Liver (tissue), 9 donors: Measurements from ENCODE around the gene LRRK1. TPM values are rescaled to one million over a fixed set of nuclear protein-coding genes. Genes with fewer than 3 reads are reported as not detected.

Experiments used
- DNase-seq: peaks from one replicate; pipeline ENCODE4 v3.0.0-alpha.2; 2017; ENCODE audit warnings: low spot score
- H3K27ac ChIP-seq, 2 donors: one replicate each; pipeline ENCODE4 v1.7.0; 2013; ENCODE audit warnings: inconsistent platforms in 2 of 2, low read length in 2 of 2, control low read depth in 1 of 2, low read depth in 1 of 2, mild to moderate bottlenecking in 1 of 2
- H3K27me3 ChIP-seq, 4 donors: one replicate each; pipeline versions ENCODE4 v1.6.1 to v1.7.0; 2013; ENCODE audit warnings: low read length in 3 of 4, inconsistent platforms in 1 of 4, mild to moderate bottlenecking in 1 of 4, moderate library complexity in 1 of 4; ENCODE audit not compliant: control insufficient read depth in 4 of 4, insufficient read depth in 4 of 4
- H3K36me3 ChIP-seq, 4 donors: one replicate each; pipeline versions ENCODE4 v1.6.1 to v1.7.0; 2013; ENCODE audit warnings: low read length in 3 of 4, mild to moderate bottlenecking in 3 of 4, low read depth in 1 of 4, moderate library complexity in 1 of 4; ENCODE audit not compliant: control insufficient read depth in 4 of 4, insufficient read depth in 3 of 4
- H3K4me1 ChIP-seq, 4 donors: one replicate each; pipeline versions ENCODE4 v1.6.1 to v1.7.0; 2013; ENCODE audit warnings: low read length in 3 of 4, mild to moderate bottlenecking in 3 of 4, moderate library complexity in 1 of 4; ENCODE audit not compliant: control insufficient read depth in 4 of 4, insufficient read depth in 4 of 4
- H3K4me3 ChIP-seq, 3 donors: one replicate each; pipeline versions ENCODE4 v1.6.1 to v1.7.0; 2013; ENCODE audit warnings: low read length in 3 of 3, control low read depth in 1 of 3, low read depth in 1 of 3, mild to moderate bottlenecking in 1 of 3
- H3K9ac ChIP-seq, 2 donors: one replicate each; pipeline ENCODE4 v1.7.0; 2013; ENCODE audit warnings: low read length in 2 of 2, mild to moderate bottlenecking in 2 of 2, moderate library complexity in 2 of 2, control low read depth in 1 of 2, low read depth in 1 of 2
- H3K9me3 ChIP-seq, 4 donors: one replicate each; pipeline versions ENCODE4 v1.6.1 to v1.7.0; 2013; ENCODE audit warnings: low read length in 3 of 4; ENCODE audit not compliant: control insufficient read depth in 4 of 4
- CTCF ChIP-seq: fragments of 150-350 bp; IDR thresholded peaks from 2 replicates; pipeline ENCODE4 v1.5.1; 2017; ENCODE audit warnings: improper control_type of control experiment, low read depth, low read length; ENCODE audit not compliant: missing input control
- EGR1 ChIP-seq, 2 donors: IDR thresholded peaks; 2 replicates each; pipeline ENCODE4 v1.6.1; 2016 to 2018; ENCODE audit warnings: antibody characterized with exemption in 2 of 2, low read depth in 2 of 2
- FOXA1 ChIP-seq: IDR thresholded peaks from 2 replicates; pipeline ENCODE4 v1.6.1; 2016; ENCODE audit warnings: antibody characterized with exemption
- GABPA ChIP-seq, 2 donors: IDR thresholded peaks in 1 of 2; conservative IDR thresholded peaks in 1 of 2; 2 replicates each; pipeline ENCODE4 v1.6.1; 2016; ENCODE audit warnings: antibody characterized with exemption in 2 of 2, mild to moderate bottlenecking in 1 of 2, moderate library complexity in 1 of 2
- HNF4A ChIP-seq, 2 donors: conservative IDR thresholded peaks; 2 replicates each; pipeline ENCODE4 v1.6.1; 2016; ENCODE audit warnings: antibody characterized with exemption in 2 of 2, mild to moderate bottlenecking in 2 of 2
- HNF4G ChIP-seq: IDR thresholded peaks from 2 replicates; pipeline ENCODE4 v1.6.1; 2016; ENCODE audit warnings: antibody characterized with exemption
- JUND ChIP-seq, 2 donors: IDR thresholded peaks; 2 replicates each; pipeline ENCODE4 v1.6.1; 2016; ENCODE audit warnings: antibody characterized with exemption in 2 of 2
- NR2F2 ChIP-seq: IDR thresholded peaks from 2 replicates; pipeline ENCODE4 v1.6.1; 2016; ENCODE audit warnings: antibody characterized with exemption
- RAD21 ChIP-seq, 2 donors: IDR thresholded peaks; 2 replicates each; pipeline ENCODE4 v1.6.1; 2016; ENCODE audit warnings: antibody characterized with exemption in 2 of 2, mild to moderate bottlenecking in 2 of 2
- REST ChIP-seq: IDR thresholded peaks from 2 replicates; pipeline ENCODE4 v1.6.1; 2016; ENCODE audit warnings: antibody characterized with exemption, mild to moderate bottlenecking
- RXRA ChIP-seq, 2 donors: IDR thresholded peaks; 2 replicates each; pipeline ENCODE4 v1.6.1; 2017 to 2018; ENCODE audit warnings: antibody characterized with exemption in 2 of 2, mild to moderate bottlenecking in 1 of 2
- SP1 ChIP-seq: IDR thresholded peaks from 2 replicates; pipeline ENCODE4 v1.6.1; 2018; ENCODE audit warnings: antibody characterized with exemption, mild to moderate bottlenecking
- TAF1 ChIP-seq: conservative IDR thresholded peaks from 2 replicates; pipeline ENCODE4 v1.6.1; 2016; ENCODE audit warnings: antibody characterized with exemption, mild to moderate bottlenecking
- YY1 ChIP-seq: IDR thresholded peaks from 2 replicates; pipeline ENCODE4 v1.6.1; 2016; ENCODE audit warnings: antibody characterized with exemption, mild to moderate bottlenecking
- ZBTB33 ChIP-seq: IDR thresholded peaks from 2 replicates; pipeline ENCODE4 v1.6.1; 2016; ENCODE audit warnings: antibody characterized with exemption
- WGBS: extraction: QIAGEN DNeasy Blood & Tissue Kit; methylation state at CpG from one replicate; pipeline ENCODE4 v1.1.7; 2013; 5-methylcytosine and 5-hydroxymethylcytosine counted together
- polyA plus RNA-seq, 2 donors: library from polyadenylated mRNA; stranded (reverse) in 1 of 2; unstranded in 1 of 2; fragments of 200-250 nt in 1 of 2; fragments of >200 nt in 1 of 2; fragmentation: Nextera tagmentation in 1 of 2; extraction: Ambion mirVana in 1 of 2; gene quantifications; one replicate each; pipeline versions ENCODE4 v1.2.1 to v1.2.3, GENCODE V29; 2013 to 2015
- total RNA-seq, 2 donors: library from RNA; depleted of rRNA; stranded (reverse); fragments of >200 nt; gene quantifications; one replicate each; pipeline ENCODE4 v1.2.3, GENCODE V29; 2014
- TF ChIP-seq, protein P1 (sequence below): IDR thresholded peaks from 2 replicates; pipeline ENCODE4 v1.6.1; 2016; ENCODE audit warnings: antibody characterized with exemption
- donor health status: healthy.
- donor health status: healthy.
- donor health status: healthy.
- donor health status: healthy.
- donor health status: healthy.

LRRK1 gene
- total and polyA plus RNA-seq, 4 donors: 1.2 to 4.4 (median 2.7) TPM

DNA sequence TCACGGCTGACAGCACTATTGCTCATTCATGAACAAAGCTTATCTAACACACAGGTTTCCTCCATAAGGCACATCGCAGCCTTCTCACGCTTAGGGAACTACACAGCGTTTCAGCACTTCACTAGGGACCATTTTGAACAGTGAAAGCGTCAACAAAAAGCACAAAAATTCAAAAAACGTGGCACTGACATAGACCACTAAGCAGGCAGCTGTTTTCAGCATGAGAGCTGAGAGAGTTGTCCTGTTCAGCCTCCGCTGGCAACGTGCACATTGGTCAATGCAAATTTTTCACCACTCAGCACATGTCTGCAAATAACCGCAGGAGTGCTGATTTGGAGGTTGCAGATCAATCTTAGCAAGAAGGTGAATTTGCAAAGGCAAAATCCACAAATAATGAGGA, 109.2 kb downstream of the LRRK1 start:
- Histone ChIP-seq H3K4me1 (peaks cover 0 to 13% (median 0%) of the 10 kb centered on the region in 4 donors), H3K27me3 (peaks cover 0 to 5% (median 0%) of the 10 kb centered on the region in 4 donors), H3K36me3 (peaks cover 0 to 3% (median 0%) of the 10 kb centered on the region in 4 donors), H3K4me3 (no peak overlapping the region), H3K27ac (no peak overlapping the region), H3K9ac (no peak overlapping the region), H3K9me3 (no peaks in the 10 kb centered on the region)
- TF ChIP-seq FOXA1 (no peak), JUND (IDR thresholded peaks at IDR 0.05) (no peak), ZBTB33 (no peak), RXRA (IDR thresholded peaks at IDR 0.05) (no peak), NR2F2 (no peak), REST (no peak), EGR1 (IDR thresholded peaks at IDR 0.05; ENCODE audit: low read depth in 2 of 2) (no peak), CTCF (no peak), RAD21 (IDR thresholded peaks at IDR 0.05) (no peak)
- TF ChIP-seq, protein P1, sequence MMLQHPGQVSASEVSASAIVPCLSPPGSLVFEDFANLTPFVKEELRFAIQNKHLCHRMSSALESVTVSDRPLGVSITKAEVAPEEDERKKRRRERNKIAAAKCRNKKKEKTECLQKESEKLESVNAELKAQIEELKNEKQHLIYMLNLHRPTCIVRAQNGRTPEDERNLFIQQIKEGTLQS: no peak
- 62% methylated on average over 9 of the region's 9 CpGs for WGBS
- DNase-seq: no peak

DNA sequence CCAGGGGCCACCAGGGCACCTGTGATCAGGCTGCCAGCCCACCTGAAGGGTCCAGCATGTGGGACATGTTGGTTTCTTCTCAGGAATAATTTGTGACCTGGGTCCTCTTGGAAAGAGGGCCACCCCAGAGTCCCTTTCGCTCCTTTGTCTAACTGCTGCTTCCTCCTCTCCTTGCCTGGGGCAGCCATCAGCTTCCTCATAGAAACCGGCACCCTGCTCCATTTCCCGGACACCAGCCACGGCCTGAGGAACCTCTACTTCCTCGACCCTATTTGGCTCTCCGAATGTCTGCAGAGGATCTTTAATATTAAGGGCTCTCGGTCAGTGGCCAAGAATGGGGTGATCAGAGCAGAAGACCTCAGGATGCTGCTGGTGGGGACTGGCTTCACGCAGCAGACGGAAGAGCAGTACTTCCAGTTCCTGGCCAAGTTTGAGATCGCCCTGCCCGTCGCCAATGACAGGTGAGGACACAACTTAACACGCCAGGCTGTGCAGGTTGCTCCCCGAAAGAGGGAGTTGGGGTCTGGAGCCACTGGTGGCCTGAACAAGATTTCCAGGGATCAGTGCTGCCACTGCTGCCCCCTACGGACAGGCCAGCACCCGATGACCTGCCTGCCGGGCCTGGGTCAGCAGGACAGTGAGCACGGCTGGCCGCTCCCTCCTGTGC, 109.7 kb downstream of the LRRK1 start:
- Histone ChIP-seq H3K4me1 (peaks cover 0 to 9% (median 0%) of the 10 kb centered on the region in 4 donors), H3K27me3 (peaks cover 0 to 5% (median 0%) of the 10 kb centered on the region in 4 donors), H3K36me3 (peaks cover 0 to 3% (median 0%) of the 10 kb centered on the region in 4 donors), H3K27ac (no peak overlapping the region), H3K4me3 (no peak overlapping the region), H3K9me3 (no peaks in the 10 kb centered on the region), H3K9ac (no peak overlapping the region)
- DNase-seq: peak; percentile 16
- TF ChIP-seq JUND (IDR thresholded peaks at IDR 0.05) (no peak), RAD21 (IDR thresholded peaks at IDR 0.05) (no peak), HNF4G (no peak), CTCF (no peak), TAF1 (no peak), HNF4A (conservative IDR thresholded peaks at IDR 0.05) (no peak), RXRA (IDR thresholded peaks at IDR 0.05) (no peak), REST (no peak), YY1 (no peak), SP1 (no peak), GABPA (IDR thresholded peaks at IDR 0.05 in 1 of 2, conservative IDR thresholded peaks at IDR 0.05 in 1 of 2) (no peak)
- TF ChIP-seq, protein P1: no peak
- 88% methylated on average over 19 of the region's 19 CpGs for WGBS
